Large intestine (tissue), 3 donors: ENCODE data around the gene GRID1. TPM values are rescaled to one million over a fixed set of nuclear protein-coding genes. Genes with fewer than 3 reads are reported as not detected.

Experiments used
- DNase-seq, 2 donors: peaks; one replicate each; pipeline versions ENCODE4 v3.0.0 to v3.0.0-alpha.2; 2013
- H3K27ac ChIP-seq: one replicate; pipeline ENCODE4 v1.5.1; 2013; ENCODE audit warnings: low read length
- H3K27me3 ChIP-seq: 2 replicates; pipeline ENCODE4 v1.6.1; 2013; ENCODE audit warnings: low read length; ENCODE audit not compliant: control insufficient read depth, insufficient read depth
- H3K36me3 ChIP-seq: 2 replicates; pipeline ENCODE4 v1.6.1; 2013; ENCODE audit warnings: low read length; ENCODE audit not compliant: control insufficient read depth, insufficient read depth
- H3K4me1 ChIP-seq: one replicate; pipeline ENCODE4 v1.6.1; 2013; ENCODE audit warnings: low read length; ENCODE audit not compliant: control insufficient read depth, insufficient read depth
- H3K4me3 ChIP-seq: one replicate; pipeline ENCODE4 v1.5.1; 2013; ENCODE audit warnings: low read length
- H3K9me3 ChIP-seq: one replicate; pipeline ENCODE4 v1.6.1; 2013; ENCODE audit warnings: mild to moderate bottlenecking, low read depth, low read length, moderate library complexity; ENCODE audit not compliant: control insufficient read depth
- WGBS: methylation state at CpG from one replicate; pipeline ENCODE4 v1.1.5; 2013; ENCODE audit warnings: low lambda C conversion rate; ENCODE audit not compliant: insufficient coverage; 5-methylcytosine and 5-hydroxymethylcytosine counted together
- polyA plus RNA-seq: library from polyadenylated mRNA; unstranded; fragments of 120-200 nt; gene quantifications from one replicate; pipeline ENCODE4 v1.2.1, GENCODE V29; 2013

GRID1 gene
- polyA plus RNA-seq, 1 donor = 1.7 TPM

GRCh38 chr10:86210416-86210815 lies 156.2 kb downstream of the GRID1 start:
- Histone ChIP-seq H3K4me1 (no peaks in the 10 kb centered on the region), H3K27me3 (no peaks in the 10 kb centered on the region), H3K36me3 (no peaks in the 10 kb centered on the region), H3K4me3 (no peak overlapping the region), H3K27ac (no peak overlapping the region), H3K9me3 (no peaks in the 10 kb centered on the region)
- no peak for DNase-seq
- no CpG with 5 or more reads among the region's 10 CpGs for WGBS

GRCh38 chr10:86209726-86210125 lies 156.9 kb downstream of the GRID1 start:
- Histone ChIP-seq H3K4me1 (no peaks in the 10 kb centered on the region), H3K27ac (no peak overlapping the region), H3K27me3 (no peaks in the 10 kb centered on the region), H3K36me3 (no peaks in the 10 kb centered on the region), H3K4me3 (no peak overlapping the region), H3K9me3 (no peaks in the 10 kb centered on the region)
- no peak for DNase-seq
- no CpG with 5 or more reads among the region's 1 CpG for WGBS

GRCh38 chr10:86207226-86207625 lies 159.4 kb downstream of the GRID1 start:
- Histone ChIP-seq H3K36me3 (no peaks in the 10 kb centered on the region), H3K9me3 (no peaks in the 10 kb centered on the region), H3K27me3 (no peaks in the 10 kb centered on the region), H3K27ac (no peak overlapping the region), H3K4me3 (no peak overlapping the region), H3K4me1 (no peaks in the 10 kb centered on the region)
- no peak for DNase-seq
- no CpG with 5 or more reads among the region's 12 CpGs for WGBS

GRCh38 chr10:86206240-86206579 lies 160.4 kb downstream of the GRID1 start:
- Histone ChIP-seq H3K27me3 (no peaks in the 10 kb centered on the region), H3K27ac (no peak overlapping the region), H3K9me3 (no peaks in the 10 kb centered on the region), H3K4me3 (no peak overlapping the region), H3K4me1 (no peaks in the 10 kb centered on the region), H3K36me3 (no peaks in the 10 kb centered on the region)
- WGBS = no CpG with 5 or more reads among the region's 18 CpGs
- no peak for DNase-seq

GRCh38 chr10:86205306-86206239 lies 161.0 kb downstream of the GRID1 start:
- Histone ChIP-seq H3K27ac (no peak overlapping the region), H3K9me3 (no peaks in the 10 kb centered on the region), H3K36me3 (no peaks in the 10 kb centered on the region), H3K4me3 (no peak overlapping the region), H3K27me3 (no peaks in the 10 kb centered on the region), H3K4me1 (no peaks in the 10 kb centered on the region)
- DNase-seq = no peak
- whole genome bisulfite sequencing = 100% methylated on average over 1 of the region's 7 CpGs

- Histone ChIP-seq H3K27ac (no peak overlapping the region), H3K27me3 (no peaks in the 10 kb centered on the region), H3K4me3 (no peak overlapping the region), H3K36me3 (no peaks in the 10 kb centered on the region), H3K4me1 (no peaks in the 10 kb centered on the region), H3K9me3 (no peaks in the 10 kb centered on the region)
- no CpG with 5 or more reads among the region's 9 CpGs for WGBS
- DNase-seq = no peak
Measured at GRCh38 chr10:86204421-86205305, 161.9 kb downstream of the GRID1 start.

GRCh38 chr10:86203162-86203905 lies 163.3 kb downstream of the GRID1 start:
- Histone ChIP-seq H3K27me3 (no peaks in the 10 kb centered on the region), H3K4me1 (no peaks in the 10 kb centered on the region), H3K27ac (no peak overlapping the region), H3K36me3 (no peaks in the 10 kb centered on the region), H3K9me3 (no peaks in the 10 kb centered on the region), H3K4me3 (no peak overlapping the region)
- DNase-seq = peak; percentile 12 to 16
- no CpG with 5 or more reads among the region's 11 CpGs for WGBS

- Histone ChIP-seq H3K36me3 (no peaks in the 10 kb centered on the region), H3K9me3 (no peaks in the 10 kb centered on the region), H3K4me1 (no peaks in the 10 kb centered on the region), H3K4me3 (no peak overlapping the region), H3K27me3 (no peaks in the 10 kb centered on the region), H3K27ac (no peak overlapping the region)
- DNase-seq = no peak
- WGBS = 89% methylated on average over 3 of the region's 5 CpGs
Measured at GRCh38 chr10:86202226-86202735, 164.3 kb downstream of the GRID1 start.

- Histone ChIP-seq H3K27me3 (no peaks in the 10 kb centered on the region), H3K4me3 (no peak overlapping the region), H3K4me1 (no peaks in the 10 kb centered on the region), H3K36me3 (no peaks in the 10 kb centered on the region), H3K9me3 (no peaks in the 10 kb centered on the region), H3K27ac (no peak overlapping the region)
- no peak for DNase-seq
- no CpG with 5 or more reads among the region's 1 CpG for WGBS
Measured at GRCh38 chr10:86200867-86201266, 165.7 kb downstream of the GRID1 start.

GRCh38 chr10:86200269-86200668 lies 166.3 kb downstream of the GRID1 start:
- no peak overlapping the region for H3K27ac ChIP-seq
- H3K4me1 ChIP-seq = no peaks in the 10 kb centered on the region
- no peak for DNase-seq
- no peaks in the 10 kb centered on the region for H3K27me3 ChIP-seq
- H3K36me3 ChIP-seq = no peaks in the 10 kb centered on the region
- H3K9me3 ChIP-seq = no peaks in the 10 kb centered on the region
- no CpG with 5 or more reads among the region's 1 CpG for WGBS
- no peak overlapping the region for H3K4me3 ChIP-seq
